HUDEP-2 (cell line): ENCODE data around the gene KCNN4.

Experiments
- DNase-seq, 76 experiments: peaks; one replicate each; lab custom pipeline; 2025; ENCODE audit not compliant: unreplicated experiment in 76 of 76; lab: John Stamatoyannopoulos, UW

KCNN4 gene

GRCh38 chr19:43723588-43723987 is 57.2 kb downstream of the KCNN4 start:
- DNase-seq, result peak in 1 of 76 experiments; percentile 4

GRCh38 chr19:43721469-43722048 is 59.2 kb downstream of the KCNN4 start:
- DNase-seq, result no peak

GRCh38 chr19:43720936-43721335 is 59.8 kb downstream of the KCNN4 start:
- no peak for DNase-seq

- no peak for DNase-seq
These were observed 60.9 kb downstream of the KCNN4 start for GRCh38 chr19:43719918-43720317.

GRCh38 chr19:43719378-43719868 is 61.4 kb downstream of the KCNN4 start:
- DNase-seq, result no peak

GRCh38 chr19:43718627-43719377 is 62.0 kb downstream of the KCNN4 start:
- DNase-seq, result no peak
